ENCODE data around the gene YPEL2. TPM values are rescaled to one million over a fixed set of nuclear protein-coding genes. Genes with fewer than 3 reads are reported as not detected.

YPEL2 gene
- polyA plus RNA-seq, 1 donor (not counting 4 experiments of a cell fraction or from before 2014, with no cell fraction given), result 4.6 TPM

DNA sequence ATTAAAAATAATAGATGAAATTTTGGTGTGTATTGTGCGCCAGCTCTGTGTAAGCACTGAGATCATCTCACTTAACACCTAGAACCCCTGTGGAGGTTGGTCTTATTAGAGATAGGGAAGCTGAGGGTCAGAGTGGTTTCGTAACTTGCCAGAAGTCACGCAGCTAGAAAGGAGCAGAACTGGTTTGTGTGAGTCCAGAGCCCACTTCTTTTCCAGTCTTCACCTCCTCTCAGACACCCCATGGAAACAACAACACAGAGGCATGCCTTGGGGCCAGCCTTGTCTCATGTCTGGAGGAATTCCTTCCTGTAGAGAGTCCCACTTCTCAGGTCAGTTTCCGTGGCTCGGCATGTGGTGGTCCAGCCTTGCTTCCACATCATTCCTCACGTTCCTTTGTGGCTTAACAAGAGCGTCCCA lies 16.5 kb downstream of the YPEL2 start:
- H3K4me3 ChIP-seq (ENCODE audit: control insufficient read depth in 2 of 3, extremely low read depth in 1 of 3, insufficient read depth in 2 of 3, low read depth in 1 of 3, low read length in 3 of 3), result no peak overlapping the region
- no peaks in the 10 kb centered on the region for H3K4me1 ChIP-seq (ENCODE audit: control insufficient read depth, extremely low read depth, insufficient read depth, low read length)
- H3K79me2 ChIP-seq (ENCODE audit: control insufficient read depth, insufficient read depth, low read length), result no peaks in the 10 kb centered on the region
- H3K27ac ChIP-seq (ENCODE audit: control insufficient read depth, insufficient read depth, low read length), result no peak overlapping the region
- H3K36me3 ChIP-seq (ENCODE audit: control insufficient read depth in 2 of 2, extremely low read depth in 1 of 2, insufficient read depth in 2 of 2, low read length in 2 of 2), result no peaks in the 10 kb centered on the region
- DNase-seq (ENCODE audit: low read depth, low spot score) (no peak), FAIRE-seq (no peak)
- no peak overlapping the region for H3K9ac ChIP-seq (ENCODE audit: control insufficient read depth, extremely low read depth, insufficient read depth, low read length)
- TF ChIP-seq, protein P1, sequence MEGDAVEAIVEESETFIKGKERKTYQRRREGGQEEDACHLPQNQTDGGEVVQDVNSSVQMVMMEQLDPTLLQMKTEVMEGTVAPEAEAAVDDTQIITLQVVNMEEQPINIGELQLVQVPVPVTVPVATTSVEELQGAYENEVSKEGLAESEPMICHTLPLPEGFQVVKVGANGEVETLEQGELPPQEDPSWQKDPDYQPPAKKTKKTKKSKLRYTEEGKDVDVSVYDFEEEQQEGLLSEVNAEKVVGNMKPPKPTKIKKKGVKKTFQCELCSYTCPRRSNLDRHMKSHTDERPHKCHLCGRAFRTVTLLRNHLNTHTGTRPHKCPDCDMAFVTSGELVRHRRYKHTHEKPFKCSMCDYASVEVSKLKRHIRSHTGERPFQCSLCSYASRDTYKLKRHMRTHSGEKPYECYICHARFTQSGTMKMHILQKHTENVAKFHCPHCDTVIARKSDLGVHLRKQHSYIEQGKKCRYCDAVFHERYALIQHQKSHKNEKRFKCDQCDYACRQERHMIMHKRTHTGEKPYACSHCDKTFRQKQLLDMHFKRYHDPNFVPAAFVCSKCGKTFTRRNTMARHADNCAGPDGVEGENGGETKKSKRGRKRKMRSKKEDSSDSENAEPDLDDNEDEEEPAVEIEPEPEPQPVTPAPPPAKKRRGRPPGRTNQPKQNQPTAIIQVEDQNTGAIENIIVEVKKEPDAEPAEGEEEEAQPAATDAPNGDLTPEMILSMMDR (optimal IDR thresholded peaks at IDR 0.05 in 1 of 3, IDR thresholded peaks at IDR 0.05 in 1 of 3, conservative IDR thresholded peaks at IDR 0.05 in 1 of 3; ENCODE audit: extremely low read depth in 1 of 3, insufficient read depth in 2 of 3, low read length in 3 of 3), result no peak
- no peak for TF ChIP-seq EZH2 (IDR thresholded peaks at IDR 0.05; ENCODE audit: low read length)
- H3K27me3 ChIP-seq (ENCODE audit: control insufficient read depth, extremely low read depth, insufficient read depth, low read length), result no peaks in the 10 kb centered on the region
- dilution Hi-C loops (cut with MboI; ENCODE audit: extremely low pct_ligation_motif_present, low sequenced_read_pairs), result loop anchor here (25.0 kb wide), 1 partner anchor 89 kb away; no protein-coding TSS in a partner anchor
- H2AFZ ChIP-seq (ENCODE audit: control insufficient read depth, low read length), result no peak overlapping the region
- no peaks in the 10 kb centered on the region for H3K9me3 ChIP-seq (ENCODE audit: control insufficient read depth, low read depth, low read length)
- H4K20me1 ChIP-seq (ENCODE audit: control insufficient read depth, extremely low read depth, insufficient read depth, low read length), result no peaks in the 10 kb centered on the region
- H3K4me2 ChIP-seq (ENCODE audit: control insufficient read depth, extremely low read depth, insufficient read depth, low read depth, low read length), result no peak overlapping the region
- no peaks in the 10 kb centered on the region for H3K9me1 ChIP-seq (ENCODE audit: control insufficient read depth, extremely low read depth, insufficient read depth, low read length)

GRCh38 chr17:59349178-59349577 lies 17.7 kb downstream of the YPEL2 start:
- Histone ChIP-seq H2AFZ (ENCODE audit: control insufficient read depth, low read length) (no peak overlapping the region), H4K20me1 (ENCODE audit: control insufficient read depth, extremely low read depth, insufficient read depth, low read length) (no peaks in the 10 kb centered on the region), H3K4me3 (ENCODE audit: control insufficient read depth in 2 of 3, extremely low read depth in 1 of 3, insufficient read depth in 2 of 3, low read depth in 1 of 3, low read length in 3 of 3) (no peak overlapping the region), H3K9me3 (ENCODE audit: control insufficient read depth, low read depth, low read length) (no peaks in the 10 kb centered on the region), H3K9me1 (ENCODE audit: control insufficient read depth, extremely low read depth, insufficient read depth, low read length) (no peaks in the 10 kb centered on the region), H3K27me3 (ENCODE audit: control insufficient read depth, extremely low read depth, insufficient read depth, low read length) (no peaks in the 10 kb centered on the region), H3K4me1 (ENCODE audit: control insufficient read depth, extremely low read depth, insufficient read depth, low read length) (no peaks in the 10 kb centered on the region), H3K27ac (ENCODE audit: control insufficient read depth, insufficient read depth, low read length) (no peak overlapping the region), H3K9ac (ENCODE audit: control insufficient read depth, extremely low read depth, insufficient read depth, low read length) (no peak overlapping the region), H3K36me3 (ENCODE audit: control insufficient read depth in 2 of 2, extremely low read depth in 1 of 2, insufficient read depth in 2 of 2, low read length in 2 of 2) (peaks cover 0 to 2% of the 10 kb centered on the region in 2 experiments), H3K79me2 (ENCODE audit: control insufficient read depth, insufficient read depth, low read length) (no peaks in the 10 kb centered on the region), H3K4me2 (ENCODE audit: control insufficient read depth, extremely low read depth, insufficient read depth, low read depth, low read length) (no peak overlapping the region)
- DNase-seq (ENCODE audit: low read depth, low spot score) (no peak), FAIRE-seq (no peak)
- dilution Hi-C loops (cut with MboI; ENCODE audit: extremely low pct_ligation_motif_present, low sequenced_read_pairs), result loop anchor here (25.0 kb wide), 1 partner anchor 88 kb away; no protein-coding TSS in a partner anchor
- TF ChIP-seq, protein P1 (optimal IDR thresholded peaks at IDR 0.05 in 1 of 3, IDR thresholded peaks at IDR 0.05 in 1 of 3, conservative IDR thresholded peaks at IDR 0.05 in 1 of 3; ENCODE audit: extremely low read depth in 1 of 3, insufficient read depth in 2 of 3, low read length in 3 of 3), result no peak
- TF ChIP-seq EZH2 (IDR thresholded peaks at IDR 0.05; ENCODE audit: low read length), result no peak

Measured in keratinocyte (primary cell).